HG02763 (cell line): ENCODE results near the gene SPATS2L.

Source experiments
- ATAC-seq: cut with Tn5 transposase; IDR thresholded peaks from one replicate; pipeline ENCODE4 v1.9.1; 2021; ENCODE audit warnings: mild to moderate bottlenecking, moderate library complexity; ENCODE audit not compliant: unreplicated experiment

Gene SPATS2L

DNA sequence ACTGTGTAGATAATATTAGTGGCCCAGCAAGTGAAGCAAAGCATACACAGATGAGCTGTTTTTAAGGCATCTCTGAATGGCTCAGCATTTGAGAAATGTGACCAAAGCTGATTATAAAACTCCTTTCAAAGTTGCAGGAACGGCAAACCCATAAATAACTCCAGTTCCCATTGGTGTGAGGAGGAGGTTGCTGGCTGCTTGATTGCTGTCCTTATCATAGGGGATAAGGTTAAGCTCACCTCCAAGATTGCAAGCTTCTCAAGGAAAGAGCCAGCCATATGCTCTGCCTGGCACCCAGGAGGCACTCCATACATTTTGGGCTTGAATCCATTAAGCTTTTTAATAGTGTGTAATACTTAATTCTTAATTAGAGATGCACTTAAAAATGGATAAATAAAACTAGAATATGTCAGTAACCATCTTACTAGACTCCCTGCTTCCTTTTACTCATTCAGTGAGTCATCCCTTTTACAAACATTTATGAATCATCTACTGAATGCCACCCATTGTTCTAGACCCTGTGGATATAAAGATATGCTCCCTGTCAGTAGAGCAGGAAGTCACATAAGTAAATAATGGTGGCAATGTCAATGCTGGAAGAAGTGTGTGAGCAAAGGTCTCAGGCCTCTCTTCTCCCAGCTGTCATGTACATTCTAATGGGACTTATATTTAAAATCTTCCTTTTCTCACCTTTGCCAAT, 99.3 kb downstream of the SPATS2L start:
- ATAC-seq, result no peak

DNA sequence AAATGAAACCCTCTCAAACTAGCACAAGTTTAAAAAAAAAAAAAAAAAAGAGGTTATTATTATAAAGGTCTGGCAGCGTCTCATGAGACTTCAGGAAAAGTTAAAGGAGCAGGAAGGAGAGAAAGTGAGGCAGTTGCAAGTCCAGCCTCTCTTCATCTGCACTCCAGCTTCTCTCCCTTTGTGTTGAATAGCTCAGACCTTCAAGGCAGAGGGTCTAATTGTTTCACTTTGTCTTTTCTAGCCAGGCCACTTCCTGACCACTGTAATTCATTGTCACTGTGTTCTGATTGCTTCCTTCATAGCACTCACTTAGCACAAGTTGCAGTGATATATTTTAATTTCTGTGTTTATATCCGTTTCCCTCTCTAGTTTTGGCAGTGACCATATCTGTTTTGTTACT, 99.9 kb downstream of the SPATS2L start:
- peak; percentile 49 for ATAC-seq

DNA sequence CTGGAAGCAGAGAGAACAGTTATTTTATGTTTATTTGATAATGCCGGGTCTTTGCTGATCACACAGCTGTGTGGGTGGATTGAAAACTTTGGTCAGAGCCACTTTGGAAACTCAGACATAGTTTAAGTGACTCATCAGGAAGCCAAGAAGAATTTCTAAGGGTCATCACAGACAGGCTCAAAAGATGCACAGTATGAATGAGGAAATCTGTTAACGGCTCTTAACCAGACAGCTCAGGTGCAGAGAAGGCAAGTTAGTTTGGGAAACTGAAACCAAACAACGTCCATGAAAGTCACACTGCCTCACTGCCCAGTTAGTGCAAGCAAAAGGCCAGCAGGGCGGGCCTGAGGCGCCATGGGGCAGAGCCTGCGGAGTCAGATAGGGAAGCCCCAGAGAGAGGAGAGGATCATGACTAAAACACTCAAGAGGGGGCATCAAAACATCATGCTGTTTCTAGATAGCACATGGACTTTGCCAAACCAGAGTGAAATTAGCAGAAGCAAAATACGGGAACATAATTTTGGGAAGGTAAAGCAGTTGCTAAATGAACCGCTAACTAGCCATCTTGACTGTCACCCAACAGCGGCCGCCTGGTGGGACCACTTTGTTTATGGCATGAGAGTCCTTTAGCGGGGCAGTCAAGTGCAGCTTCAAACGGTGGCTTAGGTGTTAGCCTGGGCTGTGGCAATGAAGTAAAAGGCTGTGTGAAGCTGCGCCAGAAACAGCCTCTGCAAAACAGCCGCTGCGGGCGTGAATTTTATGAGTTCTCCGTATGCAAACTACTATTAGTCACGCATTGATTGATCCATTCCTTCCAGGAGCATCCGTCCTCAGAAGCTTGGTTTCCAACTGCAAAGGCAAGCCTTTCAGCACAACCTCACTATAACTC, 102.2 kb downstream of the SPATS2L start:
- ATAC-seq, result no peak

DNA sequence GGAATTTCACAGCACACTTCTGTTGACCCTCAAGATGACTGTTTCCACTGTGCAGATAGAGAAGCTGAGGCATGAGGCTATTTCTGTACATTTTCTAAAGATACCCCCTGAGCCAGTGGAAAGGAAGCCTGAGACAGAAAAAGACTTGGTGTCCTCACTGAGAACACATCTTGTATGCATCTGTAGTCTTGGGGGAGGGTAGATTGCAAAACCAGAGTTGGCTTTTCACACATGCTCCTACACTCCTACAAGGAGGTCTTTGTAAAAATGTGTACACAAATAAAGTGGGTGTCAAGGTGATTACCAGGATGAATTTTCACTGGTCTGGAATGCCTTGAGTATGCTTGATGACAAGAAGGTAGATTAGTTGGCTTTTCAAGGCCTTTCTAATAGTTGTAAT, 105.3 kb downstream of the SPATS2L start:
- ATAC-seq, result no peak

DNA sequence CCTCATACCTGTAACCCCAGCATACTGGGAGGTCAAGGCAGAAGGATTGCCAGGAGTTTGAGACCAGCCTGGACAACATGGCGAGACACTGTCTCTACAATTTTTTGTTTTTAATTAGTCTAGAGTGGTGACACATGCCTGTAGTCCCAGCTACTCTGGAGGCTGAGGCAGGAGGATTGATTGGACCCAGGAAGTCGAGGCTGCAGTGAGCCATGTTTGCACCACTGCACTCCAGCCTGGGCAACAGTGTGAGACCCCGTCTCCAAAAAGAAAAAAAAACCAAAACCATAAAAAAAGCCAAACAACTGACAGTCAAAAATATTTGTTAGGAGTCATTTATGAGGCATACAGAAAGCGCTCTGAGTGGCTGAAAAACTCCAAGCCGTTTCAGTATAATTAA, 107.9 kb downstream of the SPATS2L start:
- ATAC-seq, result no peak

DNA sequence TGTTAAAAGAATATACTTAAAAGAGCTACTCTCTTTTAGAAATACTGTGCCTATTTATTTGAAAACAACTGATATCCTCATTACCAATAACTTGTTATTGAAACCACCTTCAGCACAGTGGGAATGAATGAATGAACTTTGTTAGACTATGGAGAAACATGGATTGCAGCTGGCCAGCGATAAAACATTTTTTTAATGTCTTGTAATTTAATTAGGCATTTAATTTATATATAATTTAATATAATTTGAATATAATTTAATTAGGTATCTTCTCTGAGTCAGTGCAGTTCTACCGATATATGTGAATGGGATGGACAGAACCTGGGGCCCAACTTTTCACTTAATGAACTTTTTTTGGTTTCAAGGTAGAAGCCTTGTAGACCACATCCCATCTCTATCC, 109.0 kb downstream of the SPATS2L start:
- ATAC-seq, result no peak

DNA sequence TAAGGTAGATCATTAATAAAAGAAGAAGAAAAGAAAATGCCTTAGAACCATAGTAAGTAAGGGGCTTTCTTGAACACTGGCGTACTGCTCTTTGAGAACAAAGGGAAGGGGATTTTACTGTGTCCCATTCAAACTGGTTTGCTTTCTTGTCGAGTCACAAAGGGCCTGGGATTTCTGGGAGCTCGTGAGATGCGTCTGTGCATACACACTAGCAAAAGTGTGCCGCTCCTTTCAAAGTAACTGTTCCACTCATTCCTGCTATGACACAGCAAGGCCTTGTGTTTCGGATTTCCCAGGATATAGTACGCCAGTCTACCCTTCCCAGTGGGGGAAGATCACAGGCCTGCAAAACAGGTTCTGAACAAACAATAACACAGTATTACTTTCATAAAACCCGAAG, 110.4 kb downstream of the SPATS2L start:
- ATAC-seq, result no peak

DNA sequence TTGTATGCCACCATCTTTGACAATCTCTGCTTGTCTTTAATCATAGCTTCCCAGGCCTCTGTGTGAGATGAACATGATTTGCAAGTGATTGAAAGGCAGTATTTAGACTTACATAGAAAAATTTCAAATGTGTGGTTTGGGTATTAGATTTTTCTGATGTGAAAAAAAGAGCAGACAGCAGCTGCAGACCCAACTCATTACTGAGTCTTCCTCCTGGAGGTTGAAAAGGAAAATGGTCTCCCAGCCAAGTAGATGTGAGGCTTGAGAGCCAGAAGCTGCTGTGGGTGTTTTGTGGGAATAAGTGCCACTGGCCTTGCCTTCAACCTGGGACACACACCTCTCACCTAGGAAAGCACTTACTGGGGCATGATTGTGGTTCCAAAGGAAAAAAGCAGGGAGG, 110.9 kb downstream of the SPATS2L start:
- ATAC-seq, result no peak

DNA sequence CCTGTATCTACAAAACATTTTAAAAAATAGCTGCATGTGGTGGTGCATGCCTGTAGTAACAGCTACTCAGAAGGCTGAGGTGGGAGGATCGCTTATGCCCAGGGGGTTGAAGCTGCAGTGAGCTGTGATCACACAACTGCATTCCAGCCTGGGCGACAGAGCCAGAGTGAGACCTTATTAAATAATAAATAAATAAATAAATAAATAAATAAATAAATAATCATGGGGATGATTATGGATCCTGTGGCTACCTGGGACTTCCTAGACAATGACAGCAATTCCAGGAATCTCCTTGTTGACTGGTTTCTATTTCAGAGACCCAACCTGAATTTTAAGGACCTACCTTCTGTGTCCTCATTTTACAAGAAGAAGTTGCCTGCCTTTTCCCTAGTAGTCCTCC, 111.9 kb downstream of the SPATS2L start:
- no peak for ATAC-seq

DNA sequence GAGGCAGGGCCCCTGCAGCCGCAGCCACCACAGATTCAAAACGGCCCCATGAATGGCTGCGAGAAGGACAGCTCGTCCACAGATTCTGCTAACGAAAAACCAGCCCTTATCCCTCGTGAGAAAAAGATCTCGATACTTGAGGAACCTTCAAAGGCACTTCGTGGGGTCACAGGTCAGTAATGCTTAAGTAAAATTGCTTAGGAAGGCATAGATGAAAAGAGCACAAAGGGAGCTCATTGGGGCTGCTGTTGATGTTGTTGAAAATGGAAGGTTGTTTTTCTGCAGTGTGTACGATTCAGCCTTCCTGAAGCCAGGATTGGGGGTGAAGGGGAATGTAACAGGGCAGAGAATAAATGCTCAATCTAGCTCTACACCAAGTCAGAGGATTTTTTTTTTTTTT, 112.8 kb downstream of the SPATS2L start:
- ATAC-seq, result no peak

DNA sequence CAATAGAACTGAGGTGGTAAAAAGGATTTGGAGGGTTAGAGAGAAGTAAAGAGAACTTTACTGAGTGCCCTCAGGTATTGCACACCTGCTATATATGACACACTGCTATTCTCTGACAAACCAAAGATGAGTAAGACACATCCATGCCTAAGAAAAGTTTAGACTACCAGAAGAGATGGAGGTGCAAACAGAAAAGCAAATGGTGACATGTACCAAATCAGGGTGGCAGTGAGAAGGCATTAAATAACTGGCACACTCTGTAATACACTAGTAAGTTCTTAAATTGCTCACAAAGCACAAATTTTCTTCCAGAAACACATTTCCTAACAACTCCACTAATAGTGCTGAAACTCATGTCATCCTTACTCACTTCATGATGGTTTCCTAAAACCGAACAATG, 114.8 kb downstream of the SPATS2L start:
- no peak for ATAC-seq

DNA sequence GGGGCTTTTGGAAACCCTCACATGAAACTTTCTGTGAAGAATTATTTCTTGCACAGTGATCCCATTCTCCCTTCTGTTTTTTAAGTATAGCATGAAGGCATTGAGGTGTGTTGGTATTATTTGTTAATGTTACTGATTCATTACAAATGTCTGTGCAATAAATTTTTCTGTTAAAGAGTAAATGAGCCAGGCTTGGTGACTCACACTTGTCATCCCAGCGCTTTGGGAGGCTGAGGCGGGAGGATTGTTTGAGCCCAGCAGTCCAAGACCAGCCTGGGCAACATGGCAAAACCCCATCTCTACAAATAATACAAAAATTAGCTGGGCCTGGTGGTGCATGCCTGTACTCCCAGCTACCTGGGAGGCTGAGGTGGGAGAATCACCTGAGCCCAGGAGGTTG, 115.6 kb downstream of the SPATS2L start:
- no peak for ATAC-seq

DNA sequence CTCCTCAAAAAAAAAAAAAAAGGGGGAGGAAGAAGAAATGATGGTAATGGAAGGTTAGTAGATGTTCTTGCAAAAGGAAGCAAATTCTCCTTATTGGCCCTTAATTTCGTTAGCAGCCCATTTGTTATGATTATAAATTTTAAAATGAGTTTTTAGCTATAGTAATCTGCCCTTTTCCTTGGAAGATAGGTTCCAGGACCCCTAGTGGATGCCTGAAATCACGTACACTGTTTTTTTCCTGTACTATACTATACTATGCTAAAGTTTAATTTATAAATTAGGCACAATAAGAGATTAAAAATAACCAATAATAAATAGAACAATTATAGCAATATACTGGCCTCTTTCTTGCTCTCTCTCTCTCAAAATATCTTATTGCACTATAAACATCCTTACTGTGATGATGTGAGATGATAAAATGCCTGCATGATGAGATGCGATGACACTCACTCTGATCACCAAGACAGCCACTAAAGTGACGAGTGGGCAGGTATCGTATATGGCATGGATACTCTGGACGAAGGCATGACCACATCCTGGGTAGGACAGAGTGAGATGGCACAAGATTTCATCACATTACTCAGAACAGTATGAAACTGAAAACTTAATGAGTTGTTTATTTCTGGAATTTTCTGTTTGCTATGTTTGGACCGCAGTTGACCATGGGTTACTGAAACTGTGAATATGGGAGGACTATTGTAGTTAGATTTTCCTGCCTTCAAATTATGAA, 116.2 kb downstream of the SPATS2L start:
- ATAC-seq, result no peak

DNA sequence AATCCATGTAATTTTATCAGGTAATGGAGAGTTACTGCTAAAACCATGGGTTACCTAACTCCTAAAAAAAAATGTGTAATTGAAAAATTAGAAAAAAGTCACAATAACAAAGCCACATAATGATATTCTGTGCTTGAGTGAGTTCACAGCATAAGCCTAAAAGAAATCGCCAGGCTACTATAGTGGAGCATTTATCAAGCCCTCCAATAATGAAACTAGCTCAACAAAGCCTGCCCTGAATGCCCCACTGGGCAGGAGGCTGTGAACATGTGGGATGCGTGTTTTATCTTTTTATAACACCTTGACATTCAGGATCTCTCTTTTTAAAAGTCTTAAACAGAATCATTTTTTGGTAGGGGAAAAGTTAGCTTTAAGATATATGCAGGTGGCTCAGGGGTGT, 117.0 kb downstream of the SPATS2L start:
- ATAC-seq, result no peak

DNA sequence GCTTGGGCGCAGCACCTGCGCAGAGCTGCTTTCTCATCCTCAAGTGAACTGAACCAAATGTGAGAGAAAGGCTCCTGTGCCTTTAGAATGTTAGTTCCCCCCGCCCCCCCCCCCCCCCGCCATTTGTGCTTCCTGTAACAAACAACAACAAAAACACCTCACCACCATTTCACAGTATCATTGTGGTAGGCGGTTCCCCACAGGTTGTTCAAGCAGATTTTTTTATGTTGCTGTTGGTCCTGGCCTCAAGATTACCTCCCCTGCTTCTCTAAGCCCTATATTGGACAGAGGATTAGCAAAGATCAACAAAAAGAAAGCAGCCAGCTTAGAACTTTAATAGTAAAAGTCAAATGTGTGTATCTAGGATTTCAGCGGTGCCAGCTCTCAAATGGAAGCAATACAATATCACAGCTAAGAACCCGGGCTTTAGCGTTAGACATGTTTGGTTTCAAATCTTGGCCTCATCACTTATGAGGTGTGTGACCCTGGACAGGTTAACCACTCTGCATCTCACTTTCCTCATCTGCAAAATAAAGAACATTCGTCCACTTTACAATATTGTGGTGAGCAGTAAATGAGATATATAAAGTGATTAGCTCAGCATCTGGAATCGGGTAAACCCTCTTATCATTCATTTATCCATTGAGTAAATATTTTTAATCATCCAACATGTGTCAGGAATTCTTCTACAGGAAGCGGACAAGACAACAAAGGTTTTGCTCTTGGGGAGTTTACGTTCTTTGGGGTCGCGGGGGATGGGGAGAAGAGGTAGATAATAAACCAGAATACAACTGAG, 118.7 kb downstream of the SPATS2L start:
- ATAC-seq, result no peak

DNA sequence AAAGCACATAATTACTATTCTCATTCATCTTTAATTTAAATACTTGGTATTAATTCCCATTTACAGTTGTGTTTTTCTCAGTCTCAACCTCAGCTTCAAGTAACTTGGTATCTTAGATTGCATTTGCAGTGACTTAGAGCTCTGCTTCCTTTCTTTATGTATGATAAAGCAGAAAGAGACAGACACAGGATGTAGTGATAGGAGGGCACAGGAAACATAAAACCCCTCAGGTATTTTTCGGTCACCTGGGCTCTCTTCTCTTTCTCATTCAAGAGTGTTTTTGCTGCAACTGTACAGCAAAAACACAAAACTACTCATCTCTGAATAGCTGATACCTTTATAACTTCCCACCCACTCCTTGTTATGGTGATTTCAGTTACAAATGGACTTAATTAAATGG, 120.3 kb downstream of the SPATS2L start:
- ATAC-seq, result no peak

DNA sequence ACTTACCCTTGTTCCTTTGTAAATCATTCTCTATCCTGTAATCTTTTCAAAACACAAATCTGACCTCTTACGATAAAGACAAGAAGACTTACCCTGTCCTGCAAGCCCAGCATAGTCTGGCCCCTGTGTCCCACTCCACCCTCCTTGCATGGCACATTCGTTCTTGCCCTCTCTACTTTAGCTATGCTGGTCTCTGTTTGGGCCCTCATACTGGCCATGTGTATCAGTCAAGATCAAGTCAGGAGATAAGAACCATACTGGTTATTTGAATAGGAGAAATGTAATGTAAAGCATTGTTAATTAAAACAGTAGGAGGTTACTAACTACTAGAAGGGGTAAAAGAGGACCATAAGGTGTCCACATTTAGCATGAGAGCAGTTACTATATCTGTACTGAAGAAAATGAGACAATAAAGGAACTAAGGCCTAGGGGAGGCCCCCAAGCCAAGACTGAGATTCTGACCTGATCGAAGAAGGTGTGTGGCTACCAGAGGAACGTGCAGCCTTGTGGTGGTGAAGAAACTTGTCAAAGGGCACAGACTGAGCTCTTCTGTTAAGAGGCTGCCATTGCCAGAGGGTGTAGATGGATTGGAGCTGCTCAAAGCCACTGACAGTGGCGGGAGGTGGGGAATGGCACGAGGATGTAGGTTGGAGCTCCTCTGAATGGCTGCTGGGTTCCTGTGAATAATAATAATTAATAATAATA, 122.6 kb downstream of the SPATS2L start:
- no peak for ATAC-seq

DNA sequence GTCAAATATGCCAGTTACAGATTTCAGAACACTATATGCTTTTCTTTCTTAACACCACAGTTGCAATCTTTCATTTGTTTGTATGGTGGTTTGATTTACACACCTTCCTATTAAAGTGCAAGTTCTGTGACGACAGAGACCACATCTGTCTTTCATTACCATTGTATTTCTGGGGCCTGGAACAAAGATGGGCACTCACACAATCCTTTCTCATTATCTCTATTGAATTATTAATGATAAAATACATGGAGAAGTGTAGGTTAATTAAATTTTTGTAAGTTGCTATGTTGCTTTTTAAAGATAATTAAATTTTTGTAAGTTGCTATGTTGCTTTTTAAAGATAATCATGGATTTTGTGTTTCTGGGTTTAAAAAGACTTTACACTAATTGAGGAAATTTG, 123.5 kb downstream of the SPATS2L start:
- ATAC-seq, result no peak

DNA sequence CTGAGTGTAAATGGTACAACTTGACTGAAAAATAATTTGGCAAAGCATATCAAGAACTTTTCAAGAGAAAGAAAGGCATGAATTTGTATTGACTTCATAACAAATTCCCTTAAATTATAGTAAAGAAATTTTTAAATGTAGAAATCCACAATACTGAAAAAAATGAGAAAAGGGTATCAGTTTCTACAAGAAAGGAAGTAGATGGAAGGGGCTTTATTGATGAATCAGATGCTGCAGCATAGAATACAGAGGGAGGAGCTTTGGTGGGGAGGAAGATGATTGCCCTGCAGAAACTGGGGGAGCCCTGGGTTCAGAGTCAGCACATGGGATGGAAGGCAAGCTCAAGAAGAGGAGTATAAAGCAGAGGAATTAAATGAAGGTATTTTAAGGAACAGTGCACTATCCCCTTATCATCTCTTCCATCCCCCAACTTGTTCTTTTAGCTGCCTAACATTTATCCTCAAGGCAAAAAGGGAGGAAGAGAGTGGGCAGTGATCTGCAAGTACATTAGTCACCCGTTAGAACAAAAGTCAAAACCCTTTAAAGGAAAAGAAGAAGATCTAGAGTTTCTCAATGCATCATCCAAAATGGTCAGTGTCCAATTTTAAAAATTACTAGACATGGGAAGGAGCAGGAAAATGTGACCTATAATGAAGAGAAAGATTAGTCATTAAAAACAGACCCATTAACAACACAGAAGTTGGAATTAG, 125.7 kb downstream of the SPATS2L start:
- no peak for ATAC-seq

DNA sequence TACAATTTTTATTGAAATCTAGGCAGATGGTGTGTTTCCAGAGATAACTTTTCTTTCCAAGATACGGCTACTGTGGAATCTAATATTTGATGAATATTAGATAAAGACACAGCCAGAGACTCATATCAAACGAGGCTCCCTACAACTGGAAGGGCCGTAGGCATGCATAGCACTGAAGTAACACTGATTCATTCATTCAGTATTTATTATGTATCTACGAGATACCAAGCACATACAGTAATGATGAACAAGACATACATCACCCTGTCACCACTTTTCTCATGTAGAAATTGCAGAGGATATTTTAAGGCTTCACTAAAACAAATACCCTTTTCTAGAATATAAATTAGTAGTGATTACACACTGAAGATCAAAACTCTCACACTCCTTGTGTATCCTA, 128.9 kb downstream of the SPATS2L start:
- no peak for ATAC-seq
